Measurements from ENCODE around the gene FADS3. TPM values are rescaled to one million over a fixed set of nuclear protein-coding genes. Genes with fewer than 3 reads are reported as not detected.

The FADS3 gene
- total and polyA plus RNA-seq, 2 donors (not counting 1 experiment from before 2014, with no cell fraction given) = 225 to 256 TPM

GRCh38 chr11:61860054-61860903 is 31.1 kb downstream of the FADS3 start:
- H3K4me1 ChIP-seq (ENCODE audit: control insufficient read depth in 2 of 2, insufficient read depth in 2 of 2, low read length in 2 of 2) = no peaks in the 10 kb centered on the region
- CTCF ChIA-PET = no interaction called here
- H3K9me3 Mint-ChIP-seq (ENCODE audit: insufficient read depth) = no peaks in the 10 kb centered on the region
- no peak overlapping the region for H3K4me2 ChIP-seq (replicated peaks; ENCODE audit: low read depth, low read length, poor library complexity, severe bottlenecking)
- no peaks in the 10 kb centered on the region for H3K79me2 ChIP-seq (ENCODE audit: control insufficient read depth, insufficient read depth, low read length)
- POLR2A ChIA-PET = no interaction called here
- H3K27me3 ChIP-seq (replicated peaks in 1 of 4; ENCODE audit: control extremely low read depth in 1 of 4, control insufficient read depth in 3 of 4, insufficient read depth in 4 of 4, low read length in 3 of 4) = no peaks in the 10 kb centered on the region
- H3K27ac Mint-ChIP-seq = no peak overlapping the region
- H3K27ac ChIP-seq (ENCODE audit: low read length in 2 of 2) = no peak overlapping the region
- DNase-seq = no peak
- H3K36me3 ChIP-seq (replicated peaks in 1 of 2; ENCODE audit: control extremely low read depth in 1 of 2, control insufficient read depth in 1 of 2, extremely low read depth in 1 of 2, insufficient read depth in 2 of 2, low read length in 1 of 2) = no peaks in the 10 kb centered on the region
- ATAC-seq (ENCODE audit: low read depth) = no peak
- no peak overlapping the region for H3K9ac ChIP-seq (ENCODE audit: low read length)
- H4K20me1 ChIP-seq (ENCODE audit: control insufficient read depth, insufficient read depth, low read length, poor library complexity, severe bottlenecking) = no peaks in the 10 kb centered on the region
- H3K4me3 ChIP-seq (ENCODE audit: control extremely low read depth in 1 of 5, extremely low read depth in 1 of 5, insufficient read depth in 1 of 5, low read depth in 2 of 5, low read length in 4 of 5) = no peak overlapping the region
- WGBS (ENCODE audit: insufficient coverage) = 97% methylated on average over 13 of the region's 16 CpGs
- intact Hi-C loops (cut with micrococcal nuclease) = no loop called here
- H2AFZ ChIP-seq (ENCODE audit: insufficient read depth, low read depth, low read length, poor library complexity, severe bottlenecking) = no peak overlapping the region
- TF ChIP-seq CTCF (IDR thresholded peaks at IDR 0.05) = no peak
- TF ChIP-seq EZH2 (IDR thresholded peaks at IDR 0.05; ENCODE audit: borderline replicate concordance, insufficient read depth, low read depth, low read length, poor library complexity, severe bottlenecking) = no peak
- H3K4me1 Mint-ChIP-seq = no peaks in the 10 kb centered on the region
- H3K9me3 ChIP-seq (ENCODE audit: control extremely low read depth in 1 of 3, control insufficient read depth in 2 of 3, insufficient read depth in 1 of 3, low read length in 2 of 3) = no peaks in the 10 kb centered on the region
- no peaks in the 10 kb centered on the region for H3K27me3 Mint-ChIP-seq
- H3K4me3 Mint-ChIP-seq = no peak overlapping the region

- no peak overlapping the region for H3K4me3 Mint-ChIP-seq
- Histone ChIP-seq H4K20me1 (ENCODE audit: control insufficient read depth, insufficient read depth, low read length, poor library complexity, severe bottlenecking) (no peaks in the 10 kb centered on the region), H3K79me2 (ENCODE audit: control insufficient read depth, insufficient read depth, low read length) (no peaks in the 10 kb centered on the region), H3K4me1 (ENCODE audit: control insufficient read depth in 2 of 2, insufficient read depth in 2 of 2, low read length in 2 of 2) (no peaks in the 10 kb centered on the region), H3K4me3 (ENCODE audit: control extremely low read depth in 1 of 5, extremely low read depth in 1 of 5, insufficient read depth in 1 of 5, low read depth in 2 of 5, low read length in 4 of 5) (no peak overlapping the region), H3K4me2 (replicated peaks; ENCODE audit: low read depth, low read length, poor library complexity, severe bottlenecking) (no peak overlapping the region), H3K9ac (ENCODE audit: low read length) (no peak overlapping the region), H3K27ac (ENCODE audit: low read length in 2 of 2) (no peak overlapping the region), H3K9me3 (ENCODE audit: control extremely low read depth in 1 of 3, control insufficient read depth in 2 of 3, insufficient read depth in 1 of 3, low read length in 2 of 3) (no peaks in the 10 kb centered on the region), H3K36me3 (replicated peaks in 1 of 2; ENCODE audit: control extremely low read depth in 1 of 2, control insufficient read depth in 1 of 2, extremely low read depth in 1 of 2, insufficient read depth in 2 of 2, low read length in 1 of 2) (no peaks in the 10 kb centered on the region), H2AFZ (ENCODE audit: insufficient read depth, low read depth, low read length, poor library complexity, severe bottlenecking) (no peak overlapping the region), H3K27me3 (replicated peaks in 1 of 4; ENCODE audit: control extremely low read depth in 1 of 4, control insufficient read depth in 3 of 4, insufficient read depth in 4 of 4, low read length in 3 of 4) (no peaks in the 10 kb centered on the region)
- no peak overlapping the region for H3K27ac Mint-ChIP-seq
- ChIA-PET POLR2A (no interaction called here), CTCF (interaction anchor here (0.9 kb wide), 1 partner anchor 251 kb away, joined by 3 read pairs; no protein-coding TSS in a partner anchor)
- H3K9me3 Mint-ChIP-seq (ENCODE audit: insufficient read depth) = no peaks in the 10 kb centered on the region
- ATAC-seq (ENCODE audit: low read depth) = no peak
- no peak for DNase-seq
- 96% methylated on average over 10 of the region's 12 CpGs for WGBS (ENCODE audit: insufficient coverage)
- TF ChIP-seq EZH2 (IDR thresholded peaks at IDR 0.05; ENCODE audit: borderline replicate concordance, insufficient read depth, low read depth, low read length, poor library complexity, severe bottlenecking) = no peak
- TF ChIP-seq CTCF (IDR thresholded peaks at IDR 0.05) = no peak
- no peaks in the 10 kb centered on the region for H3K27me3 Mint-ChIP-seq
- intact Hi-C loops (cut with micrococcal nuclease) = no loop called here
- H3K4me1 Mint-ChIP-seq = no peaks in the 10 kb centered on the region
Observed at GRCh38 chr11:61855939-61856680, 35.2 kb downstream of the FADS3 start.
